GM19397 (cell line): Measurements from ENCODE around the gene SP140.
A peak's percentile ranks its signal among the peaks of the same experiment; 100 is the strongest.
"Not testable (repeated sequence)": the region's sequence is repeated elsewhere in the genome, so short reads cannot be mapped to it uniquely, and the experiment has no call there.

Source experiments
- ATAC-seq: cut with Tn5 transposase; IDR thresholded peaks from one replicate; pipeline ENCODE4 v1.9.1; 2021; ENCODE audit warnings: mild to moderate bottlenecking, moderate library complexity; ENCODE audit not compliant: unreplicated experiment

The SP140 gene

GRCh38 chr2:230224458-230224857 is 1.1 kb upstream of the SP140 start:
- no peak for ATAC-seq

GRCh38 chr2:230226051-230226551 is 565 bp downstream of the SP140 start:
- ATAC-seq, result peak; percentile 79

GRCh38 chr2:230227216-230227615 is 1.7 kb downstream of the SP140 start:
- no peak for ATAC-seq

DNA sequence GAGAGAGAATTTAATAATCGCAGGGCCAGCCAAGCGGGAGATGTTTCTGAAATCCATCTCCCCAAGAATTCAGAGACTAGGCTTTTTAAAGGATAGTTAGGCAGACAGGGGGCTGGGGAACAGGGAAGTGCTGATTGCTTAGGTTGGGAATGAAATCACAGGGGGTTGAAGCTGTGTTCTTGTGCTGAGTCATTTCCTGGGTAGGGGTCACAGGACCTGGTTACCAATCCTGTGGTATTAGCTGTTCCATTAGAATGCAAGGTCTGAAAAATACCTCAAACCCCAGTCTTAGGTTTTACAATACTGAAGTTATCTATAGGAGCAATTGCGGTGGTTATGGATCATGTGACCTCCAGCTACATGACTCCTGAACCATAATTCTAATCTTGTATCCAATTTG is 4.6 kb downstream of the SP140 start:
- ATAC-seq, result no peak

DNA sequence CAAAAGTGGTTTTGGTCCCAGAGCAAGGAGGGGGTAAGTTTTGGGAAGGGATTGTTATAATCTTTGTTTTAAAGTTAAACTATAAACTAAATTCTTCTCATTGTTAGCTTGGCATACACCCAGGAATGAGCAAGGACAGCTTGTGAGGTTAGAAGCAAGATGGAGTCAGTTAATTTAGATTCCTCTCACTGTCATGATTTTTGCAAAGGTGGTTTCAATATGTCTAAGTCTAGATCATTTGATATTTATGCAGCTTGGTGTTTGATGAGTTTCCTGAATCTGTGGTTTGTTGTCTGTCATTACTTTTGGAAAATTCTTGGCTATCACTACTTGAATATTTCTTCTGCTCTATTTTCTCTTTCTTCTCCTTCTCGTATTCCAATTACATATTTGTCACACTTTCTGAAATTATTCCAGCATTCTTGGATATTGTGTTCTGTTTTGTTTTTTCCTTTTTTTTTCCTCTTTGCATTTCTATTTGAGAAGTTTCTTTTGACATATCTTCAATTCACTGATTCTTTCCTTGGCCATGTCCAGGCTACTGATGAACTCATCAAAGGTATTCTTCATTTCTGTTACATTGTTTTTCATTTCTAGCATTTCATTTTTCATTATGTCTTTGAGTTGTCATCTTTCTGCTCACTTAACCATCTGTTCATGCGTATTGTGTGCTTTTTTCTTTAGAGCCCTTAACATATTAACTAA is 5.1 kb downstream of the SP140 start:
- no peak for ATAC-seq

DNA sequence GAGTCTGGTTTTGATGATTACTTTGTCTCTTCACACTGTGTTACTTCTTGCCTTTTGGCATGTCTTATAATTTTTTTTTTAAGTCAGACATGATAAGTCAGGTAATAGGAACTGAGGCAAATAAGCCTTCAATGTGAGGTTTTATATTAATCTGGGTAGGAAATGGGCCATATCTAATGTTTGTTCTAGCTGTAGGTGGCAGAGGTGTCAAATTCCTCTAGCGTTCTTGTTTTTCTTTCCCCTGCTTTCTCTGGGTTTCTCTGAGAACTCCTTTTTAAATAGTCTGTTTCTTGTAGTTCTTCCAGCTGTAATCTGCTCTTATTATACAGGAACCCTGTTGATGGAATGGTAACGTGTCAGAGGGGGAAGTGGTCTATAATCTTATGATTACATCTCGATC is 5.7 kb downstream of the SP140 start:
- ATAC-seq, result no peak

DNA sequence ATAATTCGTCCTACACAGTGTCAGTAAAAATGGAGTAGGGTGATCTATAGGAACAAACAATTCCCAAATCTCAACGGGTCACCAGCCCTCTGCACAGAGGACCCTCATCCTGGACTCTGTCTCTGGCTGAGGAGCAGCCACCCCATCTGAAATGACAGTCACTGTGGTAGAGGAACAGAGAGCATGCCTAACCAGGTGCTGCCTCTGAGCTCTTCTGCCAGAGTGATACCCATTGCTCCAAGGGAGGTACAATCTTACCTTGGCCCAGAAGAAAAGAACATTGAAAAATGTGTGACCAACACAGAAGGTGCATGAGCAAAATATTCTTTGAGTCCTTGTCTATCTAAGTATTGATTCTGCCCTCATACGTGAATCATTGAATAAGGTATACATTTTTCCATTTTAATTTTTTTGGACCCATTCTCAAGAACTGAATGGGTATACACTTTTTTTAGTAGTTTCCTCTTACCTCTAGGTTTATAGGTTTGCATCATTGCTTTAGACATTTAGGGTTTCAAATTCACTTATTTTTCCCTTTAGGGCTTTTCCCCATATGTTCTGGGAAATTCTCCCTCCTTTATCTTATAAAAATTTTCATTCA is 8.7 kb downstream of the SP140 start:
- ATAC-seq, result peak; percentile 55

GRCh38 chr2:230234845-230235244 is 9.3 kb downstream of the SP140 start:
- ATAC-seq, result no peak

- ATAC-seq, result no peak
Measured at GRCh38 chr2:230244211-230244610, 18.7 kb downstream of the SP140 start.

DNA sequence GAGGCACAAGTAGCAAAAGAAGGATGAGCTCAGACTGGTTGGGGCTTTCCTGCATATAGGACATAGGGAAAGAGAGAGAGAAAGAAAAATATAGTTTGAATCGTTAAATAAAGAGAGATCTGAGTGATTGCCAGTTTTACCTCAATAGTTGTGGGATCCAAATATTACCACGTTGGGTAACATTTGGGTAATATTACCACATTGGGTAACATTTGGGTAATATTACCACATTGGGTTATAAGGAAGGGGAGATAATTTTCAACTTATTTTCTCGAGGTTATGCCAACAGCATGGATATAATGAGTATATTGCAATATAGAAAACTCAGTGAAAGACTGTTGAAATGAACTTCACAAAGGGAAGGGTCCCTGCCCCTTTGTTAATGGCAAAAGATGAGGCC is 20.7 kb downstream of the SP140 start:
- no peak for ATAC-seq

GRCh38 chr2:230250231-230250630 is 24.7 kb downstream of the SP140 start:
- no peak for ATAC-seq

- no peak for ATAC-seq
Measured at GRCh38 chr2:230254152-230254881, 28.8 kb downstream of the SP140 start.

DNA sequence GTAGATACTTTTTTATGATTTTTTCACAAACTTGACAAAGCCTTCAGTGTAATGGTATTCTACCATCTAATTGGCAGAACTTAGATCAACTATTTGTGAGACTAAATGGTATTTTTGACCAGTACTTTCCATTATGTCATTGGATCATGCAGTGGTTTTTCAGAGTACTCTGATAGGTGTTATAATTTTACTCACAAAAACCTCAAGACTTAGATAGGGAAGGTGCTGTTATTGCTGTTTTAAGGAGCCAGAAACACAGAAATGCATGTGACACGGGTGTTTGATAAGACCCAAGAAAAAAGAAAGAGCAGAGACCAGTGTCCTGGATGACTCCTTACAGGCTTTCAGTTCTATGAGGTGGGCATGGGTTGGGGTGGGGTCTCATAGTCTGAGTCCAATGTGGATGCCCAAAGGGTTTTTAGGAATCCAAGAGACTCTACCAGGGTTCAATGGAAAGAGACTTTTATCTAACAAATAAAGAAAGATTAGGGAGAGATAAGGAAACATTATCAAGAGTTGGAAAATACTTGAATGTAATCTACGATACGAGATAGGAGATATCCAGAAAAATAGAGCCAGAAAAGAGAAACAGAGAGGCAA is 31.3 kb downstream of the SP140 start:
- no peak for ATAC-seq

DNA sequence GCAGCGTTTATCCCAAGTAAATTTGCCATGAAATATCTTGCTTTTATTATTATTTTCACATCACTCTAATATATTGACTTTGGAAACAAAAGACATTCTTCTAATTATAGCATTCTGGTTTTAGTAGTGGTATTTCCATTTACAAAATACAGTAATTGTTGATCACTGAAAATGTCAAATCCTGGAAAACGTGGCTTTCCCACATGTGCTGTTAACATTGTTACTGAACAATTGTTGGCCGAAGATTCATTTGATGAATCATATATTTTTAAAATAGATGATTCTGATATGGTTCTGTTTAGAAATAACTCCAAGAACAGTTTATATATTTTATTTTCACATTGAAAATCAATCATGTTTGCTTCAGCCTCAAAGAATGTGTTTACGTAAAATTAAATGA is 32.9 kb downstream of the SP140 start:
- no peak for ATAC-seq

DNA sequence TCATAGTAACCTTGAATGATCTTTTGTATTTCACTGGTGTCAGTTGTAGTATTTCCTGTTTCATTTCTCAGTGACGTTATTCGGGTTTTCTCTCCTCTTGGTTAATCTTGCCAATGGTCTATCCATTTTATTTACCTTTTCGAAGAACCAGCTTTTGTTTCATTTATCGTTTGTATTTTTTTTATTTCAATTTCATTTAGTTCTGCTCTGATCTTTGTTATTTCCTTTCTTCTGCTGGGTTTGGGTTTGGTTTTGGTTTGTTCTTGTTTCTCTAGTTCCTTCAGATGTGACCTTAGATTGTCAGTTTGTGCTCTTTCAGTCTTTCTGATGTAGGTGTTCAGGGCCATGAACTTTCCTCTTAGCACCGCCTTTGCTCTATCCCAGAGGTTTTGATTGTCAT is 36.7 kb downstream of the SP140 start:
- no peak for ATAC-seq

GRCh38 chr2:230264945-230265344 is 39.4 kb downstream of the SP140 start:
- not testable (repeated sequence) for ATAC-seq

DNA sequence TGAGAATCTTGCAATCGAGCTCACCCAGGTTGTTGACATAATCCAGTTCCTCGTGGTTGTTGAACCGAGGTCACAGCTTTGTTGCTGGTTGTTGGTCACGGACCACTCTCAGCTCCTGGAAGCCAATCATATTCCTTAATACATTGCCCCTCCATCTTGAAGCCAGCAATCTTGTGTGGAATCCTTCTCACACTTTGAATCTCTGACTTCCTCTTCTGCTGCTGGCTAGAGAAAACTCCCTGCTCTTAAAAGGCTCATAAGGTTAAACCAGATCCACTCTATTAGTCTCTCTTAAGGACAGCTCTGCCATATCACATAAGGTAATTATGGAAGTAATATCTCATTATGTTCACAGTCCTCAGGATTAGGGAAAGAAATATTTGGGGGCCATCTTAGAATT is 41.1 kb downstream of the SP140 start:
- ATAC-seq, result no peak

DNA sequence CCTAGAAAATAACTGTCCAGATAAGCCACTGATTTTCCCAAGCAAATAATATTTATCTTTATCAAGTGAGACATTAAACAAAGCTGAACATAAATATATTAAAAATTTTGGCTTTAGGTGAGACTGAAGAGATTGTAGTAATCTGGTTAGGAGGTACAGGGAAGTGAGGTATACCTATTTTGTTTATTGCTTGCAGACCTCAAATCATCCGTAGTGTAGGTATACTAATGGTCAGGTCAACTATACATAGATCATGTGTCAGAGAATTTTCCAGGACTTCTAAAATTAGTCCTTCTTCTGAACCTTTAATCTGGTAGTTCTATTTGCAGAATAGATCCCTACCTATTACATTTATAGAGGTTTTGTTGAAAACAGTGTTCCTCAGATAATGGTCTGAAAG is 41.5 kb downstream of the SP140 start:
- ATAC-seq, result peak; percentile 13

DNA sequence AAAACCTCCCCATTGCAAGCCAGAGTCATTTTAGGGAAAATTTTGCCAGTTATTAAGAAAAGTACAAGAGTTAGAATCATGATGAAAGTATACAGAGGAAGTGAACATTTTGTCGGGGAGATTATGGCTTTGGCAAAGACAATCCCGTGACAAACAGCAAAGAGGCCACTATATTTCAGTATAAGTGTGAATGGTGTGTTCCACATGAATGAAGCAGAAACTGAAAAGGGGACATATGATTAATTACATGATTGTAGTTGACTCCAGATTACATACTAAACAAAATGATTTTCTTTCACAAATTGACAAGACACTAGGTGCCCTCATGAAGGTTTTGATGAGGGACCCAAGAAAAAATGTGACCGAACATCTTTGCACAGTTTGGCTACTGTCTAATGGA is 42.0 kb downstream of the SP140 start:
- peak; percentile 54 for ATAC-seq

DNA sequence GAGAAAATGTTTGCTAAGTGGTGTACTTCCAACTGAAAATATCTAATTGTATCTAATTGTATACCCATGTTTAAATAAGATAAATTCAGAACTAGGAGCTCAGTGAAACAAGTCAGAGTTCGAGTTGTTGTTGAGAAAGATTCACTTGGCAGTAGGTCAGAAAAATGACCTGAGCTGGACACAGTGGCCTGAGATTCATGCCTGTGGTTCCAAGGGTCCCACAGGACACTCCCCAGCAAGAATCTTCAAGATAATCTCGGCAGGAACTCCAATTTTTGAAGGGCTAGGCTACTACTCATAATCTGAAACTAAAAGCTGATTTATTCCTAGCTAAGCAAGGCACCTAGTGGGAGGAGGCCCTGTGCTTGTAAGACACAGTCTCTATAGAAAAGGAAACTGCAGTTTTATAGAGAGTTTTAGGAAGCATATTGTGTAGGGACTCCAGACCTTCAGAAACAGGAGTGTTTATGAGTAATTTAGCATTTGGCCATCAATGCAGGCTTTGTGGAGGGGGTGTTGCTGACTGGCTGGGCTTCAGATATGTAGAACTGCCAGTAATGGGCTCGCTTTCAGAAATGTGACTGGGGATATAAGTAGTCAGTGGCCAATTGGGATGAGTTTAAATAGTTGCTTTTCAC is 43.2 kb downstream of the SP140 start:
- ATAC-seq, result peak; percentile 52

GRCh38 chr2:230269715-230270114 is 44.2 kb downstream of the SP140 start:
- no peak for ATAC-seq
